Measurements from ENCODE around the gene RECQL. TPM values are rescaled to one million over a fixed set of nuclear protein-coding genes. Genes with fewer than 3 reads are reported as not detected.

RECQL gene
- total RNA-seq (2022): 28.0 and 32.1 TPM in 2 replicates
- Bru-seq, nascent RNA: percentile 72 among the genes with signal in this experiment
- BruChase-seq, experiment 1, labeled RNA remaining after a 6-hour chase: percentile 78 among the genes with signal in this experiment
- percentile 68 among the genes with signal in this experiment for BruChase-seq, experiment 2, labeled RNA remaining after a 2-hour chase
- long read RNA-seq, transcript RECQL-203 (16 exons, 2,572 nt): minor isoform, 11 of 57 reads
- long read RNA-seq, transcript RECQL-204 (15 exons, 3,702 nt): major isoform, 19 of 57 reads
- long read RNA-seq, partial matches to known transcripts: 3 of 57 reads
- long read RNA-seq, other reads (novel, unspliced or antisense): 24 of 57 reads

- DNase-seq: peak; percentile 90
- H3K27me3 Mint-ChIP-seq (ENCODE audit: unreplicated experiment): no peaks in the 10 kb centered on the region
- H3K9me3 Mint-ChIP-seq (ENCODE audit: low read depth, unreplicated experiment): no peaks in the 10 kb centered on the region
- no peak for TF ChIP-seq CTCF (IDR thresholded peaks at IDR 0.05; ENCODE audit: unreplicated experiment)
- H3K4me1 Mint-ChIP-seq (ENCODE audit: low read depth, unreplicated experiment): peaks cover 9% of the 10 kb centered on the region
- H3K27ac Mint-ChIP-seq (ENCODE audit: unreplicated experiment): no peak within 1 kb of the TSS
- intact Hi-C loops (cut with micrococcal nuclease; ENCODE audit: unreplicated experiment): loop anchor here (5.0 to 10.0 kb wide), 2 partner anchors 64 to 183 kb away; partner anchors contain the start of gene PYROXD1
- no TSS peak for BruUV-seq (replicated peaks)
- H3K4me3 Mint-ChIP-seq (ENCODE audit: low read depth, unreplicated experiment): no peak within 1 kb of the TSS
- CTCF ChIA-PET: interaction anchor here (0.7 kb wide), 1 partner anchor 942 kb away, joined by 3 read pairs; no protein-coding TSS in a partner anchor
- no peaks in the 10 kb centered on the region for H3K36me3 Mint-ChIP-seq (ENCODE audit: insufficient read depth, unreplicated experiment)
Measured at GRCh38 chr12:21501258-21502163, at the start of gene RECQL, which contains the start of gene GOLT1B. TSS of gene RECQL (minus strand) at chr12:21501635. CDS start at chr12:21499570, 2,065 bp downstream. TSS of gene GOLT1B (plus strand) at chr12:21501789. CDS start at chr12:21501924, 135 bp downstream.

- Mint-ChIP-seq H3K9me3 (ENCODE audit: low read depth, unreplicated experiment) (no peaks in the 10 kb centered on the region), H3K4me1 (ENCODE audit: low read depth, unreplicated experiment) (peaks cover 8% of the 10 kb centered on the region), H3K36me3 (ENCODE audit: insufficient read depth, unreplicated experiment) (no peaks in the 10 kb centered on the region), H3K27ac (ENCODE audit: unreplicated experiment) (no peak overlapping the region), H3K4me3 (ENCODE audit: low read depth, unreplicated experiment) (no peak overlapping the region), H3K27me3 (ENCODE audit: unreplicated experiment) (no peaks in the 10 kb centered on the region)
- BruUV-seq (replicated peaks): no TSS peak
- no peak for DNase-seq
- TF ChIP-seq CTCF (IDR thresholded peaks at IDR 0.05; ENCODE audit: unreplicated experiment): no peak
- CTCF ChIA-PET: no interaction called here
- intact Hi-C loops (cut with micrococcal nuclease; ENCODE audit: unreplicated experiment): no loop called here
Measured at GRCh38 chr12:21547437-21547836, 46.0 kb upstream of the RECQL start.

- Mint-ChIP-seq H3K27ac (ENCODE audit: unreplicated experiment) (no peak overlapping the region), H3K4me3 (ENCODE audit: low read depth, unreplicated experiment) (no peak overlapping the region), H3K36me3 (ENCODE audit: insufficient read depth, unreplicated experiment) (no peaks in the 10 kb centered on the region), H3K4me1 (ENCODE audit: low read depth, unreplicated experiment) (peaks cover 8% of the 10 kb centered on the region), H3K27me3 (ENCODE audit: unreplicated experiment) (no peaks in the 10 kb centered on the region), H3K9me3 (ENCODE audit: low read depth, unreplicated experiment) (no peaks in the 10 kb centered on the region)
- no TSS peak for BruUV-seq (replicated peaks)
- no peak for TF ChIP-seq CTCF (IDR thresholded peaks at IDR 0.05; ENCODE audit: unreplicated experiment)
- intact Hi-C loops (cut with micrococcal nuclease; ENCODE audit: unreplicated experiment): no loop called here
- CTCF ChIA-PET: no interaction called here
- no peak for DNase-seq
Measured at GRCh38 chr12:21546716-21547115, 45.3 kb upstream of the RECQL start.

- no peak overlapping the region for H3K27ac Mint-ChIP-seq (ENCODE audit: unreplicated experiment)
- H3K4me3 Mint-ChIP-seq (ENCODE audit: low read depth, unreplicated experiment): no peak overlapping the region
- no peaks in the 10 kb centered on the region for H3K27me3 Mint-ChIP-seq (ENCODE audit: unreplicated experiment)
- BruUV-seq (replicated peaks): no TSS peak
- intact Hi-C loops (cut with micrococcal nuclease; ENCODE audit: unreplicated experiment): no loop called here
- CTCF ChIA-PET: no interaction called here
- TF ChIP-seq CTCF (IDR thresholded peaks at IDR 0.05; ENCODE audit: unreplicated experiment): no peak
- no peaks in the 10 kb centered on the region for H3K9me3 Mint-ChIP-seq (ENCODE audit: low read depth, unreplicated experiment)
- H3K4me1 Mint-ChIP-seq (ENCODE audit: low read depth, unreplicated experiment): peaks cover 8% of the 10 kb centered on the region
- no peak for DNase-seq
- no peaks in the 10 kb centered on the region for H3K36me3 Mint-ChIP-seq (ENCODE audit: insufficient read depth, unreplicated experiment)
Measured at GRCh38 chr12:21545557-21545956, 44.1 kb upstream of the RECQL start.
